Measurements from ENCODE around the gene IQCF5.

DNA sequence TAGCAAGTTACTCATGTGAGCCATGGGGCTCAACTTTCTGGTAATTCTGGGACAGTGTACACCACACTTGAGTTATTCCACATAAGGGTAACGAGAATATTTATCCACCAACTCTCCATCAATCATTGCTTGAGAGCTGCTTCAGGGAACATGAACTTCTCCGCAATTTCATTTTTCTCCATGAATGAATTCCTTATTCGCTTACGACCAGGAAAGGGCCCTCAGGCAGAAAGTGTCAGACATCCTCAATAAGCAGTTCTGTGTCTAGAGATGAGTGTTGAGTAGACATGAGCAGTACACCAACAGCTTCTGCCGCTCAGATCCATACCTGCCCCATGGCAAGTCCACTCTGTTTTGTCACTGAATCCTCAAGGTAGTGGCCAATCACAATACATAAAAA is 38.8 kb downstream of the IQCF5 start:
- TF ChIP-seq, protein P1, sequence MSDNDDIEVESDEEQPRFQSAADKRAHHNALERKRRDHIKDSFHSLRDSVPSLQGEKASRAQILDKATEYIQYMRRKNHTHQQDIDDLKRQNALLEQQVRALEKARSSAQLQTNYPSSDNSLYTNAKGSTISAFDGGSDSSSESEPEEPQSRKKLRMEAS (IDR thresholded peaks at IDR 0.05; ENCODE audit: insufficient read depth, insufficient read length): no peak
- TF ChIP-seq POLR2A (IDR thresholded peaks at IDR 0.05; ENCODE audit: low read depth, low read length) (no peak), POLR2AphosphoS5 (IDR thresholded peaks at IDR 0.05; ENCODE audit: insufficient read depth, low read depth, low read length) (no peak), EZH2 (IDR thresholded peaks at IDR 0.05; ENCODE audit: borderline replicate concordance, low read depth, low read length, severe bottlenecking) (no peak), JUN (IDR thresholded peaks at IDR 0.05; ENCODE audit: borderline replicate concordance, insufficient read depth, insufficient read length, low read depth) (no peak), MYC (IDR thresholded peaks at IDR 0.05; ENCODE audit: low read depth, low read length) (no peak)
- TF ChIP-seq, protein P2, sequence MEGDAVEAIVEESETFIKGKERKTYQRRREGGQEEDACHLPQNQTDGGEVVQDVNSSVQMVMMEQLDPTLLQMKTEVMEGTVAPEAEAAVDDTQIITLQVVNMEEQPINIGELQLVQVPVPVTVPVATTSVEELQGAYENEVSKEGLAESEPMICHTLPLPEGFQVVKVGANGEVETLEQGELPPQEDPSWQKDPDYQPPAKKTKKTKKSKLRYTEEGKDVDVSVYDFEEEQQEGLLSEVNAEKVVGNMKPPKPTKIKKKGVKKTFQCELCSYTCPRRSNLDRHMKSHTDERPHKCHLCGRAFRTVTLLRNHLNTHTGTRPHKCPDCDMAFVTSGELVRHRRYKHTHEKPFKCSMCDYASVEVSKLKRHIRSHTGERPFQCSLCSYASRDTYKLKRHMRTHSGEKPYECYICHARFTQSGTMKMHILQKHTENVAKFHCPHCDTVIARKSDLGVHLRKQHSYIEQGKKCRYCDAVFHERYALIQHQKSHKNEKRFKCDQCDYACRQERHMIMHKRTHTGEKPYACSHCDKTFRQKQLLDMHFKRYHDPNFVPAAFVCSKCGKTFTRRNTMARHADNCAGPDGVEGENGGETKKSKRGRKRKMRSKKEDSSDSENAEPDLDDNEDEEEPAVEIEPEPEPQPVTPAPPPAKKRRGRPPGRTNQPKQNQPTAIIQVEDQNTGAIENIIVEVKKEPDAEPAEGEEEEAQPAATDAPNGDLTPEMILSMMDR (IDR thresholded peaks at IDR 0.05; ENCODE audit: extremely low read depth in 1 of 2, insufficient read depth in 1 of 2, low read depth in 1 of 2, low read length in 2 of 2): no peak

Data from endothelial cell of umbilical vein (primary cell).